HepG2 (cell line): Measurements from ENCODE around the gene WDCP. TPM values are rescaled to one million over a fixed set of nuclear protein-coding genes. Genes with fewer than 3 reads are reported as not detected.

ENCODE experiments used
- BRF2 ChIP-seq: sonication (generic); formaldehyde crosslinking; IDR thresholded peaks from 2 replicates; pipeline ENCODE4 v1.8.1; 2022; ENCODE audit warnings: mild to moderate bottlenecking, missing genetic modification reagents
- DRAP1 ChIP-seq: IDR thresholded peaks from 2 replicates; pipeline ENCODE4 v1.6.1; 2016; ENCODE audit warnings: missing genetic modification reagents, missing compliant biosample characterization
- PAXIP1 ChIP-seq: sonication (generic); formaldehyde crosslinking; conservative IDR thresholded peaks from 2 replicates; pipeline ENCODE4 v1.4.0; 2020; ENCODE audit warnings: mild to moderate bottlenecking, missing genetic modification reagents, moderate library complexity
- SIN3A ChIP-seq: IDR thresholded peaks from 2 replicates; pipeline ENCODE4 v1.6.1; 2011; ENCODE audit warnings: low read depth, mild to moderate bottlenecking, control low read depth, low read length, borderline replicate concordance
- SKIL ChIP-seq: sonication (generic); formaldehyde crosslinking; IDR thresholded peaks from 2 replicates; pipeline ENCODE4 v1.8.0; 2022; ENCODE audit warnings: missing genetic modification reagents, mild to moderate bottlenecking, moderate library complexity, borderline replicate concordance
- TAF15 ChIP-seq: fragments of 200-400 bp; formaldehyde crosslinking; IDR thresholded peaks from one replicate; pipeline ENCODE4 v1.6.1; 2018; ENCODE audit warnings: mild to moderate bottlenecking, low read depth, low read length; ENCODE audit not compliant: poor library complexity, severe bottlenecking
- THAP7 ChIP-seq: sonication (generic); formaldehyde crosslinking; IDR thresholded peaks from 2 replicates; pipeline ENCODE4 v1.8.1; 2023; ENCODE audit warnings: mild to moderate bottlenecking, missing genetic modification reagents
- ZNF232 ChIP-seq: sonication (generic); formaldehyde crosslinking; IDR thresholded peaks from 2 replicates; pipeline ENCODE4 v1.4.0; 2020; ENCODE audit warnings: missing genetic modification reagents, borderline replicate concordance
- ZNF441 ChIP-seq: sonication (generic); formaldehyde crosslinking; IDR thresholded peaks from 2 replicates; pipeline ENCODE4 v1.7.0; 2021; ENCODE audit warnings: missing genetic modification reagents, borderline replicate concordance
- ZNF503 ChIP-seq: sonication (generic); formaldehyde crosslinking; IDR thresholded peaks from 2 replicates; pipeline ENCODE4 v1.4.0; 2020; ENCODE audit warnings: missing genetic modification reagents
- polyA plus RNA-seq, 8 experiments: library from polyadenylated mRNA; depleted of rRNA in 3 of 8; stranded (reverse) in 7 of 8; unstranded in 1 of 8; fragments of >200 nt; fragmentation: Illumina TruSeq in 4 of 8; extraction: Trizol in 4 of 8; gene quantifications; 2 replicates each; pipeline versions ENCODE4 v1.2.1 to v1.2.3, GENCODE V29; 2011 to 2016; ENCODE audit warnings: low read depth in 4 of 8, missing spikeins in 1 of 8, mixed read lengths in 1 of 8; ENCODE audit not compliant: insufficient read depth in 1 of 8
- total RNA-seq, 5 experiments: library from RNA; depleted of rRNA; stranded (reverse); fragments of >200 nt; fragmentation: Illumina TruSeq; extraction: Trizol; gene quantifications; 2 replicates each; pipeline ENCODE4 v1.2.3, GENCODE V29; 2016; ENCODE audit warnings: low read depth in 1 of 5

The WDCP gene
- total and polyA plus RNA-seq, 2 of the 13 experiments (the other 11 are each of a cell fraction or from before 2014, with no cell fraction given): 17.4 to 22.6 TPM

- TF ChIP-seq SKIL (CRISPR knock-in tag) (peak; percentile 79; the same call in 1 of the 2 replicates), THAP7 (CRISPR knock-in tag) (peak; percentile 85; the same call in 1 of the 2 replicates), ZNF441 (peak; percentile 86), PAXIP1 (peak; percentile 80), ZNF232 (CRISPR knock-in tag) (peak; percentile 73; the same call in 1 of the 2 replicates), TAF15 (peak; percentile 4), SIN3A (peak; percentile 61), ZNF503 (CRISPR knock-in tag) (peak; percentile 30; the same call in 1 of the 2 replicates), DRAP1 (CRISPR knock-in tag) (peak; percentile 80), BRF2 (CRISPR knock-in tag) (no peak)
Measured at GRCh38 chr2:24083567-24084385, 36.6 kb upstream of the WDCP start (continued).
